HCT116 (cell line): ENCODE data around the gene ASPN.

Experiments
- EZH2 ChIP-seq: fragments of 200-600 bp; sonication (generic); IDR thresholded peaks from 2 replicates; pipeline ENCODE4 v1.6.1; 2017; ENCODE audit warnings: antibody characterized with exemption, mixed run types
- POLR2A ChIP-seq: IDR thresholded peaks from 2 replicates; pipeline ENCODE4 v1.7.0; 2011; ENCODE audit warnings: borderline replicate concordance; ENCODE audit not compliant: insufficient read depth, insufficient read length; ENCODE audit errors: extremely low read depth
- SP1 ChIP-seq: IDR thresholded peaks from 2 replicates; pipeline ENCODE4 v1.6.1; 2012; ENCODE audit warnings: low read depth
- SRF ChIP-seq: IDR thresholded peaks from 2 replicates; pipeline ENCODE4 v1.6.1; 2012; ENCODE audit warnings: low read depth
- ZFX ChIP-seq: fragments of 450-650 bp; IDR thresholded peaks from 2 replicates; pipeline ENCODE4 v1.6.1; 2017
- TF ChIP-seq, protein P1 (sequence below): IDR thresholded peaks from 2 replicates; pipeline ENCODE4 v1.6.1; 2012
- TF ChIP-seq, protein P2 (sequence below), 3 experiments: fragments of 200-600 bp in 1 of 3; sonication (generic) in 1 of 3; IDR thresholded peaks in 2 of 3; conservative IDR thresholded peaks in 1 of 3; 2 replicates each; pipeline ENCODE4 v1.5.1; 2012 to 2017; ENCODE audit warnings: low read depth in 2 of 3, low read length in 2 of 3, antibody characterized with exemption in 1 of 3, borderline replicate concordance in 1 of 3, control low read depth in 1 of 3, mild to moderate bottlenecking in 1 of 3, mixed read lengths in 1 of 3, mixed run types in 1 of 3, moderate library complexity in 1 of 3; ENCODE audit not compliant: insufficient read depth in 1 of 3
- TF ChIP-seq, protein P3 (sequence below): IDR thresholded peaks from 2 replicates; pipeline ENCODE4 v1.6.1; 2011; ENCODE audit warnings: mild to moderate bottlenecking, low read length, moderate library complexity; ENCODE audit not compliant: insufficient replicate concordance; ENCODE audit errors: extremely low read depth

DNA sequence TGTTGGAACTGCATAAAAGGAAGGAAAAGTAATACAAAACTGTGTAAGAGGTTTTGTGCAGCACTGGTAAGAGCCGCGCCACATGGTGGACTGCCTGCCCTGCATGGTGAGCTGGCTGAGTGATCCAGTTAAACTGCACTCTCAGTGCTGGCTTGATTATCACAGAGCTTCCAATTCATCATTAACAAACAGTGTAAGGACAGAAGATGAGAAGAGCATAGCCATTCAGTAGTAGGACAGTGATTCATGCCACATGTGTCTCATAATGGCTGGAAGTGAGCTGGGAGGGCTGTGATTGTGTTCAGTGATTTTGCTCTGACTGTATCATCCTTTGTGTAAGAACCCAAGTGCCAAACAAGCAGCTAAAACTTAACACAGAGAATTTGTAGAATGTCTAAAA, 14.1 kb downstream of the ASPN start:
- TF ChIP-seq ZFX (no peak), SP1 (no peak), POLR2A (no peak), SRF (no peak), EZH2 (no peak)
- TF ChIP-seq, protein P1, sequence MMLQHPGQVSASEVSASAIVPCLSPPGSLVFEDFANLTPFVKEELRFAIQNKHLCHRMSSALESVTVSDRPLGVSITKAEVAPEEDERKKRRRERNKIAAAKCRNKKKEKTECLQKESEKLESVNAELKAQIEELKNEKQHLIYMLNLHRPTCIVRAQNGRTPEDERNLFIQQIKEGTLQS: no peak
- TF ChIP-seq, protein P2, sequence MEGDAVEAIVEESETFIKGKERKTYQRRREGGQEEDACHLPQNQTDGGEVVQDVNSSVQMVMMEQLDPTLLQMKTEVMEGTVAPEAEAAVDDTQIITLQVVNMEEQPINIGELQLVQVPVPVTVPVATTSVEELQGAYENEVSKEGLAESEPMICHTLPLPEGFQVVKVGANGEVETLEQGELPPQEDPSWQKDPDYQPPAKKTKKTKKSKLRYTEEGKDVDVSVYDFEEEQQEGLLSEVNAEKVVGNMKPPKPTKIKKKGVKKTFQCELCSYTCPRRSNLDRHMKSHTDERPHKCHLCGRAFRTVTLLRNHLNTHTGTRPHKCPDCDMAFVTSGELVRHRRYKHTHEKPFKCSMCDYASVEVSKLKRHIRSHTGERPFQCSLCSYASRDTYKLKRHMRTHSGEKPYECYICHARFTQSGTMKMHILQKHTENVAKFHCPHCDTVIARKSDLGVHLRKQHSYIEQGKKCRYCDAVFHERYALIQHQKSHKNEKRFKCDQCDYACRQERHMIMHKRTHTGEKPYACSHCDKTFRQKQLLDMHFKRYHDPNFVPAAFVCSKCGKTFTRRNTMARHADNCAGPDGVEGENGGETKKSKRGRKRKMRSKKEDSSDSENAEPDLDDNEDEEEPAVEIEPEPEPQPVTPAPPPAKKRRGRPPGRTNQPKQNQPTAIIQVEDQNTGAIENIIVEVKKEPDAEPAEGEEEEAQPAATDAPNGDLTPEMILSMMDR (IDR thresholded peaks at IDR 0.05 in 2 of 3, conservative IDR thresholded peaks at IDR 0.05 in 1 of 3; ENCODE audit: borderline replicate concordance in 1 of 3, insufficient read depth in 1 of 3, low read depth in 2 of 3, low read length in 2 of 3): no peak
- TF ChIP-seq, protein P3, sequence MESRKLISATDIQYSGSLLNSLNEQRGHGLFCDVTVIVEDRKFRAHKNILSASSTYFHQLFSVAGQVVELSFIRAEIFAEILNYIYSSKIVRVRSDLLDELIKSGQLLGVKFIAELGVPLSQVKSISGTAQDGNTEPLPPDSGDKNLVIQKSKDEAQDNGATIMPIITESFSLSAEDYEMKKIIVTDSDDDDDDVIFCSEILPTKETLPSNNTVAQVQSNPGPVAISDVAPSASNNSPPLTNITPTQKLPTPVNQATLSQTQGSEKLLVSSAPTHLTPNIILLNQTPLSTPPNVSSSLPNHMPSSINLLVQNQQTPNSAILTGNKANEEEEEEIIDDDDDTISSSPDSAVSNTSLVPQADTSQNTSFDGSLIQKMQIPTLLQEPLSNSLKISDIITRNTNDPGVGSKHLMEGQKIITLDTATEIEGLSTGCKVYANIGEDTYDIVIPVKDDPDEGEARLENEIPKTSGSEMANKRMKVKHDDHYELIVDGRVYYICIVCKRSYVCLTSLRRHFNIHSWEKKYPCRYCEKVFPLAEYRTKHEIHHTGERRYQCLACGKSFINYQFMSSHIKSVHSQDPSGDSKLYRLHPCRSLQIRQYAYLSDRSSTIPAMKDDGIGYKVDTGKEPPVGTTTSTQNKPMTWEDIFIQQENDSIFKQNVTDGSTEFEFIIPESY: no peak
